ENCODE data around the gene PCDH15. TPM values are rescaled to one million over a fixed set of nuclear protein-coding genes. Genes with fewer than 3 reads are reported as not detected.

The PCDH15 gene
- polyA plus RNA-seq = under 1 TPM in 2 of 3 donors, not detected in 1; 0.01 to 0.22 TPM

DNA sequence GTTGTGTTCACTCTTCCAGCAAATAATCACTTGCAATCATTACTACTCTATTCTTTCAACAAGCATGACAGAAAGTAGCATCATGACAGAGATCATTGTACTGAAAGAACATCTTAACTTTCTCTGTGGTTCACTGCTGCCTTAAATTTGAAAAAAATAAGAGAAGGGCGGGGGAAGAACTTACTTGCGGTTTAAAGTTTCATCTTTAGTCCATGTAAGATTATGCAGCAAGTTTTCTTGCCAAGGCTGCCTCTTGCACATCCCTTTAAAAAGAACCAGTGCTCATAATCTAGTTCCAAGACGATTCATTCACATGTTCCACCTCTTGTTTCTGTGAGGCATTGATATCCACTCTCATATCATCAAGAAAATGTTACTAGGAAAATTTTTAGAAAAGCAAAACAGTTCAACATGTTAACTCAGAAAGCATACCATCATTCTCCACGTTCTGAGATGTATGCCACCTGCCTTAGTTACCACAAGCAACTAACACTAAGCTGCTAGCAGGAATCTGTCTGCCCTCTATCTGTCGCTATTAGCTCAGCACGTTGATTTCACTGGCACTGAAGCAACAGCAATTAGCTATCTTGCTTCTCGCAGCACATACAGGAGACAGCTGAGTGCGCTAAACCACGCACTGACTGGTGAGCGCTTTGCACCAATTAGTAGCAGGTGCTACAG, at the start of gene PCDH15:
Gene PCDH15, minus strand, starts transcription at position 491 of the 681 bp plus-strand sequence. CDS start 136,969 bp downstream, outside the sequence.
- 17 to 26% (median 20%) methylated on average over 10 of the region's 10 CpGs for WGBS, 3 donors
- H3K27ac ChIP-seq (ENCODE audit: low read depth, low read length) = no peak within 1 kb of the TSS

DNA sequence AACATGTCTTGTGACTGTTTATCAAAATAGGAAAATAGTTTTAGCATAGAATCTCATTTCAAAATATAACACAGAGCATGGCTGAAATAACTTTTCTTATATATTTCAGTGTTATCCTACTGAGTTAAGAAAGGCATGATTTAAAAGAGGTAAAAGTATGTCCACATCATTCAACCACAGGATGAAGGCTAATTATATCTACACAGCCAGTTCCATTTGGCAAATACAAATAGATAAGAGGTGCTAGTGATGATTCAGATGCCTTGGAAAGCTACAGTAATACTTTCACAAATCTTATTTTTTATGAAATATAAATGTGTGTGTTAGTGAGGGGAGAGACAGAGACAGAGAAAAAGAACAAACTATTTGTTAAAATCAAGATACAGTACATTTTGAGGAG, 42.9 kb upstream of the PCDH15 start:
- H3K27ac ChIP-seq (ENCODE audit: low read depth, low read length) = no peak overlapping the region

DNA sequence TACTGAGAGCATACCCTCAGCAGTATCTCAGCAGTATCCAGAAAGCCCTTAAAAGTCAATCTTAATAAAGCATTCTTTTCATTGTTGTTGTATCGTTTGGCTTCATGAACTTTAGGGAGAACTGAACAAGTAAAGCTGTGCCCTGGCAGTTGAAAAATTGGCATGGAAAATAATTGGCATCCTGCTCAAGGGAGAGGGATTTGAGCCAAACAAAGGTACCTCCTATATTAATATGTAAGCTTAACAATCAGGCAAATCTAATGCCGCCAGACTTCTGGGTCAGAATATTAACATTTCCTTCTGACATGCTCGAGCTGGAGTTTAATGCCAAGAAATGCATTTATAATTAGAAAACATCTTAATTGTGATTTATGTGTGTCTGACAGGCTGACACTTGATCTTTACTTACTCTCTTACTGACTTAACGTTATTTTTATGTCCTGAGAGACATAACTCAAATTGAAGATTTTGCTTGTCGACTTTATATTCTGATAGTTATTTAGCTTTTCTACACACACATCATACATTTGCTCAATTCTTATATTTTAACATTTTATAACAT, 42.1 kb upstream of the PCDH15 start:
- WGBS, 3 donors = 33 to 53% (median 44%) methylated on average over 5 of the region's 5 CpGs
- H3K27ac ChIP-seq (ENCODE audit: low read depth, low read length) = no peak overlapping the region

DNA sequence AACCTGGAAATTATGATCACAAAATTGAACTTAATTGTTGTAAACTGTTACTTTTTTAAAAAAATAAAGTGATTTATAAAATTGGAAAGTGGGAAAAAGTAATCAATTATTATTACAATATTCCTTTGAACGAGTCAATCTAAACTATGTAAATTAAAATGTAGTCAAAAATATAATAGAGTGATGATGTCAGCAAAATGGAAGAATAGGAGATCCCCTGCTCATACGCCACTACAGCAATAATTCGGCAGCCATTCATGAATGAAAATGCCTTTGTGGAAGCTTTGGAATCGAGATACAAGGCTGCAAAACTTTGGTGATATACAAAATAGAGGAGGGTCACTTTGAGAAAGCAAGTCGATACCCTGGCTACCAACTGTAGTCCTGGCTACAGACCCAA, 36.4 kb upstream of the PCDH15 start:
- no peak overlapping the region for H3K27ac ChIP-seq (ENCODE audit: low read depth, low read length)
- WGBS, 3 donors = 80 to 85% (median 81%) methylated on average over 5 of the region's 5 CpGs

DNA sequence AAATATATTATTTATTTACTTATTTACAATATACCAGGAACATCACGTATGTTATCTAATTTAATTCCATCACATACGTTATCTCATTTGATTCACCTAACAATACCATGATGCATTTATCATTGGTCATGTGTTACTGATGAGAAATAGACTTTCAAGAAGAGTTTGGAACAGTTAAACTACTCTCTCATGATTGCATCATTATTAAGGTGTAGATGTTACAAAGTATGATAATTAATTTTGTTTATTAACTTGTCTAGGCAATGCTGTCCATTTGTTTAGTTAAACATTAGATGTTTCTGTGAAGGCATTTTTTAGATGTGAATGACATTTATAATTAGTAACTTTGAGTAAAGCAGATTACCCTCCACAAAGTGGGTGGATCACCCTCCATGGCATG, 32.0 kb upstream of the PCDH15 start:
- H3K27ac ChIP-seq (ENCODE audit: low read depth, low read length) = no peak overlapping the region
- WGBS, 3 donors = 32 to 45% (median 41%) methylated on average over 2 of the region's 2 CpGs

DNA sequence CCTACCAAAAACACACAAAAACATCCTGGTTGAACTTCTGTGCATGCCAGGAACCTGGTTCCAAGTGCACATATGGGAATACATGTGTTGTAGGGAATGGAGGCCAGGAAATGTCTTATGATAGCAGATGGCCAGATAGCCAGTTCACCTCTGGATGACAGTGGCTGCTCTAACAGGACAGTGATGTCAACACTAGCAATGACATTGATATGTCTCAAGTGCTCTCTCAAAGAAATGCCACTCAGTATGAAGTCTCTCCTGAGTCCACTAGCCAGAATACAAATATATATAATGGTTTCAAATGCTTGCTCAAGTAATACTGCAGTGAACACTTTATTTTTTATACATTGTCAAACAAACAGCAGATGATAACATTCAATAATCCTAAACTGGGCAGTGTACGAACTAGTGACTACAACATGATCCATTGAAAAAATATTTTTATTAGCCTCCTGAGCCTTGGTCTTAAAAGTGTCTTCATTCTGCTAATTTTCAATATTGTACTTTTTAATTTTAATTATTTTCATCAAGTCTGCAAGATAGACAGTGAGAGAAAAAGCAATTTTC, 26.0 kb upstream of the PCDH15 start:
- WGBS, 3 donors = 47 to 73% (median 68%) methylated on average over 1 of the region's 1 CpG
- H3K27ac ChIP-seq (ENCODE audit: low read depth, low read length) = no peak overlapping the region

DNA sequence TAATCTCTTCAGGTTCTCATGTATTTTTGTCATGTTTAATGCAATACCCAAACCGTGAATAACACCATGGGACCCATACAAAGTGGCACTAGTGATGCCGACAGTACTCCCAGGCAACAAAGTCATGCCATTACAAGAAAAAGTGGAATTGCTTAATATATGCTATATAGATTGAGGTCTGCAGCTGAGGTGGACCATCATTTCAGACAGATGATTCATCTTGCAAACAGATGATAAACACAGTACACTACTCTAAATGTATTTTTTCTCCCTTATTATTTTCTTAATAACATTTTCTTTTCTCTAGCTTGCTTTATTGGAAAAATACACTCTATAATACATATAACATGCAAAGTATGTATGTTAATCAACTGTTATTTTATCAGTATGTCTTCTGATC, 14.6 kb upstream of the PCDH15 start:
- WGBS, 3 donors = 79 to 83% (median 79%) methylated on average over 2 of the region's 2 CpGs

DNA sequence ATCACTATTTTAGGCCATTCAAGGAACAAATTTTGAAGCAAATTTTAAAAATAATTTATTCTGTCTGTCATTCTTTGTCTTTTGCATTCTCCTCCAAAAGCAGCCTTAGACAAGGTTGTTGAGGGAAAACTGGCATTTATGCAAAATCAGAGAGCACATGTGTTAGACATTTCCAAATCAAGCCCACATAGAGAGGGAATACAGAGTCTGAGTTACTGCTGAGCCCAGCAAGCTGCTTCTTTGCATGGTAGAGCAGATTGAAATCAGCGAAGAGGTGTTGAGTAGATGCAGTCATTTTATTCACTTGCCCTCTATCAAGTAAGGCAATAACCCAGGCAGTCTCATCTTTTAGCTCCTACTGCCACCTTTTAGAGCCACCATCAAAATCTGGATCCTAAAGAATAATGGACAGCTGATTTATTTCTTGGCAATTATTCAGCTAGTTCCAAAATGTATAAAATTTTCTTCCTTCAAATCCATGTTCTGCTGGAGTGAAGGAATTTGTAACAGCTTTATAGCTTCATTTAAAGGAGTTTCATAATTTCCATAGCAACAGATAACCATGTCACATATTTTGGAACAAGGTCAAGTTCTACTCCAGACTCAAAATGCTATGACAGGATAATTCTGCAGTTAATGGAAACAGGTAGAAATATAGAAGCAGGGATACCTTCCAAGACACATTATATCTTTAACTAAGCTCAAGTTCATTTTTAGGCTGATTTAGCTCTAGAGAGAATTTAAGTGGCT, 7.3 kb upstream of the PCDH15 start:
- WGBS, 3 donors = 88 to 96% (median 88%) methylated on average over 1 of the region's 1 CpG
- no peak overlapping the region for H3K27ac ChIP-seq (ENCODE audit: low read depth, low read length)

More for the DNA sequence above, 14.6 kb upstream of the PCDH15 start:
- H3K27ac ChIP-seq (ENCODE audit: low read depth, low read length) = no peak overlapping the region

DNA sequence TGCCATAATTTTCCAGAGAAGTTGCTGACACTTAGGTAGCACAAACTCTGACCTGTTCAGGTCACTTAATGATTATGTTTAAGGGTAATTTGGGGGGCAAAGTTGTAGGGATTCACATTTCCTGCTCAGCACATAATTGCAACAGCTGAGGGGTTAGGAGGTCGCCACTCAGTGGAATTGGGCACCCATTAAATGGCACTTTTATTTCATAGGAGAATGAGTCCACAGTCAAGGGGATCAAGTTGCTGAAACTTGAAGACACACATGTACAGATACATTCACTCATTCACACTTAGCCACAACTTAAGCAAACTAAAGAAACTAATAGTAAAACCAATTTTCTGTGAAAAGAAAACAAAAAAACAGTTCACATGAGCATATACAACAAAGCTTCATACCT, 1.5 kb downstream of the PCDH15 start:
- 63 to 75% (median 70%) methylated on average over 1 of the region's 1 CpG for WGBS, 3 donors
- H3K27ac ChIP-seq (ENCODE audit: low read depth, low read length) = no peak overlapping the region

DNA sequence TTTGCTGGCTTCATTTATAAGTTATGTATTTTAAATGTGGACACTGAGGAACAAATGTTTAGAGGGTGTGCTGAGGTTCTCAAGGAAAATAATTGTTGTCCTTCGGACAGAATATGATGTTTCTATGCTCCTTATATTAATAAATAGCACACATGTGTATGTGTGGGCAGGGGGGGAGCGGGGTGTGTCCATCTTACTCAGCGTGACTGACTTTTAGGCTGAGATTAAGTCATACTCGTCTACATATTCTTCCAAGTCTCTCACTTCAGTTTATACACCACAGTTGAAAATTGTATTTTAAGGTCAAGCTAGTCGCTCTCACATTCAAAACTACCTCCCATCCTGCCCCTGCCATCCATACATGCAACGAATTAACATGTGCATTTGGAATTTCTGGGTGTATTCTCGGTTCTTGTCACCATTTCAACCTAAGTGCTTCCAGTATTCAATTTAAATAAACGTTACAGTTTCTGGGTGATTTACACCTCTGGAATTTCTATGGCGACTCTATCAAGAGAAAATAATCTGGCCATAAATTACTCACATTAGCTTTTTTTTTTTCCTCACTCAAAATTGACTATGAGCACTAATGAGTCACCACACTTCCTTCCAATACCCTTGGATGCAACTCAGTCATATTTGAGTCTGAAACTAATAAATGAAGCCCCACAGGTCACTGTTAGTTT, 3.3 kb downstream of the PCDH15 start:
- no peak overlapping the region for H3K27ac ChIP-seq (ENCODE audit: low read depth, low read length)
- WGBS, 3 donors = 65 to 67% (median 65%) methylated on average over 9 of the region's 9 CpGs

DNA sequence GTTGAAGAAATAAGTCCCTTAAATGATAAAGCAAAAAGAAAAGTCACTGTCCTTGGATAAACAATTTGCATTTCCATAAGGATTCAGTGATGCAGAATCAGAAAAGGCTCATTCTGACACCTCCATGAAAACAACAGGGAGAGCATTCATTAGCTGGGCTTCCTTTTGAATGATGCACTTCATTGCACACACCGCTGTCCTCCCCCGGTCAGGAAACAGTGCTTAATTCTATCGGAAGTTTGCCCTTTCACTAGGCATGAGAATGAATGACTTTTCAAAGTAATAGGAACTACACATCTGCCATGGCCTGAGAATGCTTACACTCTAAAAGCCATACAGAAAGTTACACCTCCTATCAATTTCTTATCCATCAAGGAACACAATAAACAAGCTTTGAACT, 4.2 kb downstream of the PCDH15 start:
- WGBS, 3 donors = 62 to 81% (median 68%) methylated on average over 3 of the region's 3 CpGs
- no peak overlapping the region for H3K27ac ChIP-seq (ENCODE audit: low read depth, low read length)

DNA sequence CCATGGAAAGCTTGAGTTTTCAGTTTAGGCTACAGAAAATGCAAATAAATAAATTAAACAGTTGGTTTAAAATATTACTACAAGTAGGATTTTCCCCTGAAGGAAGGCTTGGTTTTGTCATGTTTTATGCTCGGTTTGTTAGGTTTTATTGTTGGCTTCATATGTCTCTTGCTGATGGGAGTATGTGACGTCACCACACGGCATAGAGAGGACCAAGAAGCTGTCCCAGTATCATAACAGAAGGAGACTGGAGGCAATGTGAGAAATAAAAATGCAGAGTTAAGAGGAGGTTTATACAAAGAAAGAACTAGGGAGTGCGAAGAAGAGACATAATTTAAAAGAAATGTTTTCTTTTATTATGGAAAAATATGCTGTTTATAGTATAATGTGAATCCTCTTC, 24.4 kb downstream of the PCDH15 start:
- WGBS, 3 donors = 84 to 89% (median 86%) methylated on average over 4 of the region's 4 CpGs
- H3K27ac ChIP-seq (ENCODE audit: low read depth, low read length) = no peak overlapping the region

DNA sequence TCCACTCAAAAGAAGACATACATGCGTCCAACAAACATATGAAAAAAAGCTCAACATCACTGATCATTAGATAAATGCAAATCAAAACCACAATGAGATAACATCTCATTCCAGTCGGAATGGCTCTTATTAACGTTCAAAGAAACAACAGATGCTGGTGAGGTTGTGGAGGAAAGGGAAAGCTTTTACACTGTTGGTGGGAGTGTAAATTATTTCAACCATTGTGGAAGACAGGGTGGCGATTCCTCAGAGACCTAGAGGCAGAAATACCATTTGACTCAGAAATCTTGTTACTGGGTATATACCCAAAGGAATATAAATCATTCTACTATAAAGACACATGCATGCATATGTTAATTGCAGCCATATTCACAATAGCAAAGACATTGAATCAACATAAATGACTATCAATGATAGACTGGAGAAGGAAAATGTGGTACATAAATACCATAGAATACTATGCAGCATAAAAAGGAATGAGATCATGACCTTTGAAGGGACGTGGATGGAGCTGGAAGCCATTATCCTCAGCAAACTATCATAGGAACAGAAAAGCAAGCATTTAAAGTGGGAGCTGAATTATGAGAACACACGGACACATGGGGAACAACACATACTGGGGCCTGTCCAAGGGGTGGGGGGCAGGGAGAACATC, 28.4 kb downstream of the PCDH15 start:
- H3K27ac ChIP-seq (ENCODE audit: low read depth, low read length) = no peak overlapping the region
- WGBS, 3 donors = 73 to 74% (median 73%) methylated on average over 6 of the region's 6 CpGs

DNA sequence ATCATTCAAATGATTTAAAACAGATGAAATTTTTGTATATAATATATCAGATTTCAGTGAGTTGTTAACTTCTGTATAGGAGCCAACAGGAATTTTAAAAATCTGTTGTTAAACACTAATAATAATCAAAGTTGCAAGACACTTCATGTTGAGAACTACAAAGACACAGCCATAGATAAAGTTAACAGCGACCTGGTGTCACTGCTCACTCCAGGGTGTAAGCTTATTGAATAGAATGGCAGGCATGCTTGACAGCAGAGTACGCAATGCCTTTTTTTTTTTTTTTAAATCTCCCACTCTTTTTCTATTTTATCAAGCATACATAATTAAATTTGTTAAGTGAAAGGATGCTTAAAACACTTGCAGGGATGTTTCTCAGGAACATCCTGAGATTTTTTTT, 32.0 kb downstream of the PCDH15 start:
- WGBS, 3 donors = 42 to 69% (median 66%) methylated on average over 2 of the region's 2 CpGs
- no peak overlapping the region for H3K27ac ChIP-seq (ENCODE audit: low read depth, low read length)

DNA sequence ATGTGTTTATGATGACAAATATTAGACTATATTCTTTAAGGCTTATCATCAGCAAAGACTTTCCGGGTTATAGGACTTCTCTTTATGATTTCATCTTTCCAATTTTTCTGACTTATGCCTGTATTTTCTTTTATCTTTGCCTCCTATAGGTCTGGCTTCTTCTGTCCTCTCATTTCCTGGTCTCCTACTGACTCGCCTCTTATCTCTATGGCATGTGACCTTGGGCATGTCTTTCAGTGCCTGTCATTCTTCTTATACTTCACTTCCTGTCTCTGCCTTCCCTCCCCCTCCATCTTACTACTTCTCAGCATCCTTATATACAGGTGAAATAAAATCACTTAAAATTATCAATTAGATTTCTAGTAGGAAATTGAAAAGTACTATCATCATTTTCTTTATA, 42.2 kb downstream of the PCDH15 start:
- H3K27ac ChIP-seq (ENCODE audit: low read depth, low read length) = no peak overlapping the region
- WGBS, 3 donors = 10 to 38% (median 21%) methylated on average over 2 of the region's 2 CpGs

DNA sequence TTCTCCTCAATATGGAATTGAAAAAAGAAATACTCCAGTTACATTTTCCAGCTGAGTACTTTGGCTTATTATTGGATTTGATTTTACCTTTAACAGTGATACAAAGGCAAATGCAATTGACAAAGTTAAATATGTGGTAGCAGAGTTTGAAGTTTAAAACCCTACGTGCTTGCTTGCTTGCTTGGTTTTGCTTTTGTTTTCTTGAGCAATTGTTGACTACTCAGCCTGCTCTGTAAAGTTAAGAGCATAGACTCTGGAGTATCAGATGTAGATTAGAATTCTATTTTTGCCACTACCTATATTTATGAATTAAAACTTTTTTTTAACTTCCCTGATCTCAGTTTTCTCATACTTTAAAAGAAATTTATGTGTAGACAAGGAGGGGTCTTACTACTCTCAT, 51.4 kb downstream of the PCDH15 start:
- H3K27ac ChIP-seq (ENCODE audit: low read depth, low read length) = no peak overlapping the region
- 57 to 76% (median 72%) methylated on average over 1 of the region's 1 CpG for WGBS, 3 donors

DNA sequence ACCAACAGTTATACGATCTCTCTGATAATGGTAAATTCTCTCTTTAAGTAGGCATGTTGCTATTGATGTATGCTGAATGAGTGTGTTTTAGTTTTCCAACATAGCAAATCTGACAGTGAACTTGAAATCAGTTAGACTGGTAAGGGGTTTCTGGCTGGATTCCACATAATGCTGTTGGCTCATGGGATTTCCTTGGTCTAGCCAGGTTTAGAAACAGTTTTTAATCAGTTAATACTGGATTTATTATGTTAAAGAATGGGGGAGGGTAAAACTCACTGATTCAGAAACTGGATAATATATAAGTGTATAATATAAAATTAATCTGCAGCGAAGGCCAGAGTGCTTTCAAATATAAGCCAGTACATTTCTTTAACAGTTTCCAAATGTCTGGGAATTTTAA, 55.6 kb downstream of the PCDH15 start:
- 54 to 66% (median 59%) methylated on average over 2 of the region's 2 CpGs for WGBS, 3 donors
- no peak overlapping the region for H3K27ac ChIP-seq (ENCODE audit: low read depth, low read length)

DNA sequence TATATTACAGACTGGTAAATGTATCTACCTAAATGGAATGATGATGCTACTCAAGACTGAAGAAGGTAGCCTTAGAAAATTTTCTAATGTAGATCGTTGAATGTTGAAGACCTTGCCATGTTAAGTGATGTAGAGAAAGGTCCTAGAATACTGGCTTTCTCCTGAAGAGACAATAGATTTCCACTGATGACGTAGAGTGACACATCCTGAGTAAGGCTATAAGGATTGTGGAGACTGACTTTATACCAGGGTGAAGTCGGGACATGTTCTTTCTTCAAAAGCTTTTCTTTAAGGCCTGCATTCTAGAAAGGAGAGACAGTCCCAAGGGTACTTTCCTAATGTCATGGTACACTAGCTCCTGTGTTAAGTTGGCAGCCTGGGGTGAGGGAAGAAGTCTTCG, 58.6 kb downstream of the PCDH15 start:
- WGBS, 3 donors = 78 to 89% (median 85%) methylated on average over 4 of the region's 4 CpGs

More for the DNA sequence above, 58.6 kb downstream of the PCDH15 start:
- no peak overlapping the region for H3K27ac ChIP-seq (ENCODE audit: low read depth, low read length)
